Mesendoderm (in vitro differentiated cells): ENCODE measurements around the gene TMC8.

Experiments used
- DNase-seq: peaks from one replicate; pipeline ENCODE4 v3.0.0; 2013
- H2AK5ac ChIP-seq: 2 replicates; pipeline ENCODE4 v1.6.1; 2013; ENCODE audit warnings: low read length, inconsistent platforms
- H2BK120ac ChIP-seq: 2 replicates; pipeline ENCODE4 v1.6.1; 2013; ENCODE audit warnings: low read depth, mild to moderate bottlenecking, low read length, moderate library complexity, mixed read lengths
- H2BK15ac ChIP-seq: replicated peaks from 2 replicates; pipeline ENCODE4 v1.6.1; 2013; ENCODE audit warnings: low read depth, mild to moderate bottlenecking, moderate library complexity
- H2BK5ac ChIP-seq: 2 replicates; pipeline ENCODE4 v1.6.1; 2013; ENCODE audit warnings: low read length, inconsistent platforms
- H3K18ac ChIP-seq: 2 replicates; pipeline ENCODE4 v1.6.1; 2013; ENCODE audit warnings: mild to moderate bottlenecking, low read length, mixed read lengths
- H3K23ac ChIP-seq: one replicate; pipeline ENCODE4 v1.6.1; 2013; ENCODE audit warnings: low read length
- H3K27ac ChIP-seq: 2 replicates; pipeline ENCODE4 v1.5.1; 2013; ENCODE audit warnings: low read depth, mild to moderate bottlenecking, inconsistent platforms, low read length, moderate library complexity
- H3K27me3 ChIP-seq: 2 replicates; pipeline ENCODE4 v1.6.1; 2013; ENCODE audit warnings: low read length, control low read depth, mild to moderate bottlenecking, inconsistent platforms; ENCODE audit not compliant: insufficient read depth, poor library complexity
- H3K36me3 ChIP-seq: 2 replicates; pipeline ENCODE4 v1.6.1; 2013; ENCODE audit warnings: low read length, inconsistent platforms; ENCODE audit not compliant: control insufficient read depth, insufficient read depth
- H3K4ac ChIP-seq: one replicate; pipeline ENCODE4 v1.6.1; 2013; ENCODE audit warnings: low read depth, mild to moderate bottlenecking, low read length, moderate library complexity
- H3K4me1 ChIP-seq: 2 replicates; pipeline ENCODE4 v1.6.1; 2013; ENCODE audit warnings: low read depth, low read length, inconsistent platforms; ENCODE audit not compliant: control insufficient read depth
- H3K4me2 ChIP-seq: 2 replicates; pipeline ENCODE4 v1.6.1; 2013; ENCODE audit warnings: low read length
- H3K4me3 ChIP-seq: 2 replicates; pipeline ENCODE4 v1.5.1; 2013; ENCODE audit warnings: mild to moderate bottlenecking, low read length
- H3K56ac ChIP-seq: one replicate; pipeline ENCODE4 v1.6.1; 2013; ENCODE audit warnings: low read length
- H3K79me1 ChIP-seq: 2 replicates; pipeline ENCODE4 v1.6.1; 2013; ENCODE audit warnings: low read length, inconsistent platforms
- H3K79me2 ChIP-seq: 2 replicates; pipeline ENCODE4 v1.6.1; 2013; ENCODE audit warnings: mild to moderate bottlenecking, low read length; ENCODE audit not compliant: control insufficient read depth, insufficient read depth
- H3K9ac ChIP-seq: 2 replicates; pipeline ENCODE4 v1.6.1; 2013; ENCODE audit warnings: low read length, inconsistent platforms
- H4K5ac ChIP-seq: one replicate; pipeline ENCODE4 v1.6.1; 2013; ENCODE audit warnings: low read length
- H4K8ac ChIP-seq: one replicate; pipeline ENCODE4 v1.6.1; 2013; ENCODE audit warnings: low read depth, mild to moderate bottlenecking, control low read depth, low read length, moderate library complexity
- WGBS: extraction: QIAGEN DNeasy Blood & Tissue Kit; methylation state at CpG from one replicate; pipeline ENCODE4 v1.1.7; 2013; ENCODE audit warnings: low lambda C conversion rate, missing lambda C conversion rate; ENCODE audit not compliant: insufficient coverage; ENCODE audit errors: extremely low coverage; 5-methylcytosine and 5-hydroxymethylcytosine counted together

The TMC8 gene

GRCh38 chr17:78126895-78127238, 3.7 kb upstream of the TMC8 start:
- H3K4me2 ChIP-seq, result peak overlapping the region; percentile 35
- H2BK15ac ChIP-seq, result no peak overlapping the region
- no peak overlapping the region for H3K23ac ChIP-seq
- peak overlapping the region; percentile 21 for H3K4ac ChIP-seq
- peaks cover 11% of the 10 kb centered on the region for H3K4me1 ChIP-seq
- H2BK120ac ChIP-seq, result no peak overlapping the region
- peaks cover 20% of the 10 kb centered on the region for H3K79me2 ChIP-seq
- H3K9ac ChIP-seq, result peak overlapping the region; percentile 79
- no peak overlapping the region for H4K8ac ChIP-seq
- H3K4me3 ChIP-seq, result no peak overlapping the region
- H2BK5ac ChIP-seq, result peak overlapping the region; percentile 33
- H3K36me3 ChIP-seq, result peaks cover 18% of the 10 kb centered on the region
- H3K18ac ChIP-seq, result peak overlapping the region; percentile 43
- peak overlapping the region; percentile 83 for H3K27ac ChIP-seq
- peaks cover 8% of the 10 kb centered on the region for H3K79me1 ChIP-seq
- no peak overlapping the region for H4K5ac ChIP-seq
- DNase-seq, result no peak
- no CpG with 5 or more reads among the region's 6 CpGs for WGBS
- H3K56ac ChIP-seq, result peak overlapping the region; percentile 87
- H3K27me3 ChIP-seq, result no peaks in the 10 kb centered on the region
- H2AK5ac ChIP-seq, result peak overlapping the region; percentile 1

GRCh38 chr17:78127239-78127887, 3.2 kb upstream of the TMC8 start:
- H2BK15ac ChIP-seq, result no peak overlapping the region
- H2BK120ac ChIP-seq, result no peak overlapping the region
- H3K79me2 ChIP-seq, result peaks cover 20% of the 10 kb centered on the region
- peak overlapping the region; percentile 37 for H2BK5ac ChIP-seq
- peak; percentile 85 for DNase-seq
- no CpG with 5 or more reads among the region's 25 CpGs for WGBS
- H3K18ac ChIP-seq, result peak overlapping the region; percentile 95
- no peaks in the 10 kb centered on the region for H3K27me3 ChIP-seq
- peaks cover 8% of the 10 kb centered on the region for H3K79me1 ChIP-seq
- H3K4me3 ChIP-seq, result peak overlapping the region; percentile 92
- H3K23ac ChIP-seq, result no peak overlapping the region
- H3K4ac ChIP-seq, result peak overlapping the region; percentile 74
- H3K56ac ChIP-seq, result peak overlapping the region; percentile 87
- peaks cover 15% of the 10 kb centered on the region for H3K36me3 ChIP-seq
- H4K5ac ChIP-seq, result no peak overlapping the region
- peak overlapping the region; percentile 1 for H2AK5ac ChIP-seq
- H4K8ac ChIP-seq, result no peak overlapping the region
- H3K4me2 ChIP-seq, result peak overlapping the region; percentile 35
- peaks cover 11% of the 10 kb centered on the region for H3K4me1 ChIP-seq
- peak overlapping the region; percentile 79 for H3K9ac ChIP-seq
- H3K27ac ChIP-seq, result peak overlapping the region; percentile 83

DNA sequence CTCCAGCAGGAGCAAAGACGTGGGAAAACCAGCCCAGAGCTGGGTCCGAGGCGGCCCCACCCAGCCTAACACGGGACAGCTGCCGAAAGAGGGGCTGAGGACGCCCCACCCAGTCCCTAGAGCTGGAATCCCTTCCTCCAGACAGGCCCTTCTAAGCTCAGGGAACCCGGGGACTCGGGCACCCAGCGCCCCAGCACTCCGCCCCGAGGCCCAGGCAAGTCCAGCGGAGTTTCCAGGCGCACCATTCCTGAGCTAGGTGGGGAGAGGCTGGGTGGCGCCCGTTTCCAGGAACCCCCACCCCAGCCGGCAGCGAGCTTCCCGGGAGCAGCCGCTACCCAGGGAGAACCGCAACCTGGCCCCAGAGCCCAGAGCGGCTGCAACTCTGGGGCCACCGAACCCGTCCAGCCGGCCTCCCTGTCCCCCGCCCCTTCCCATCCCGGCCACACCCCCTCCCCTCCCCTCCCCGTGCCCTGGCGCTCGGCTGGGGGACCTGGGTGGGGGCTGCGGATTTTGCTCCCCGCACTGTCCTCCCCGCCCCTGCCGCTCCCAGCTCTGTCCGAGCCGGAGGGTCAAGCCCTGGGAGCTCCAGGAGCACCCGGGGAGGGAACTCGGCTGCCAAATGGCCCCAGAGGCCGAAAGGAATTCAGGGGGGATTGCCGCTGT, 2.6 kb upstream of the TMC8 start:
- no CpG with 5 or more reads among the region's 39 CpGs for WGBS
- H3K56ac ChIP-seq, result peak overlapping the region; percentile 87
- H2AK5ac ChIP-seq, result no peak overlapping the region
- peak overlapping the region; percentile 93 for H3K4me3 ChIP-seq
- H3K4ac ChIP-seq, result peak overlapping the region; percentile 82
- peak overlapping the region; percentile 88 for H2BK120ac ChIP-seq
- peak overlapping the region; percentile 78 for H3K4me2 ChIP-seq
- H3K79me1 ChIP-seq, result peaks cover 5% of the 10 kb centered on the region
- peak overlapping the region; percentile 95 for H3K18ac ChIP-seq
- H2BK5ac ChIP-seq, result peak overlapping the region; percentile 88
- no peak overlapping the region for H4K5ac ChIP-seq
- H3K79me2 ChIP-seq, result peaks cover 20% of the 10 kb centered on the region
- no peak for DNase-seq
- H3K9ac ChIP-seq, result peak overlapping the region; percentile 79
- H3K23ac ChIP-seq, result no peak overlapping the region
- H2BK15ac ChIP-seq, result no peak overlapping the region
- H3K4me1 ChIP-seq, result peaks cover 11% of the 10 kb centered on the region
- peaks cover 9% of the 10 kb centered on the region for H3K36me3 ChIP-seq
- peak overlapping the region; percentile 7 for H4K8ac ChIP-seq
- H3K27me3 ChIP-seq, result no peaks in the 10 kb centered on the region
- H3K27ac ChIP-seq, result peak overlapping the region; percentile 93

DNA sequence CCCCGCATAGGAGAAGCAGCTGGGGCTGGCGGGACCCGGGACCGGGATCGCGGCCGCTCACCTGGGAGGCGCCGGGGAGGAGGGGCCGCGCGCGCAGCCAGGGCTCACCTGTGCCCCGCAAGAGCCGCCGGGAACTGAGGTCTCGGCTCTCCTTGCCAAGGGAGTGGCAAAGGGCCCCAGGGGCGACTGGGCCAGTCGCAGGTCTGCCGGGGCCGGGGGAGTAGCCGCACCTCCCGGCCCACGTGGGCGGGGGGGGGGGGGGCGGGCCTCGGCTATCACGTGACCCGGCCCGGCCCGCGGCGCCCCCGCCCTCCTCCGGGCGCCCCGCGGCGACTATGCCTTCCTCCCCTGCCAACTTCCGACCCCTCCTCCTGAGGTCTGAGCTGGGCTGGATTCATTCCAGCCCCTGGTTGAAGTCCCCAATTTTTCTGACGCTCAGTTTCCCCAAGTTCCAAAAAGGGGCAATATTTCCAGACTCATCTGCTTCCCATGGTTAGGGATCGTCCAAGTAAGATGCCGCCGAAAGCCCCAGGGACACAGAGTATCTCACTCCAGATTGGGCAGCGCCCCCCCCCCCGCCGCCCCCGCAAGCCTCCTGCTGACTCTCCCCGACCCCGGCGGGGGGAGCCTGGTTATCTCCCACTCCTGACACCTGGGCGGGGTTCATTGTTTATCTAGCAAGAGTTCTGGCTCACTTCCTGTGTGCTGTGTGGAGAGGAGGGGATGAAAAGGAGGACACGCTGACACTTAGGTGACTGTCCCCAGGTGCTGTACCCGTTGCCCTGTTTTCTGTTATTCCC, 1.8 kb upstream of the TMC8 start, which contains the start of gene TMC6:
TSS of gene TMC6 (minus strand) at position 205 of the 800 bp plus-strand sequence. CDS start 1,923 bp downstream, outside the sequence.
- peak within 1 kb of the TSS; percentile 82 for H3K4ac ChIP-seq
- H3K9ac ChIP-seq, result peak within 1 kb of the TSS; percentile 79
- H3K4me3 ChIP-seq, result peak within 1 kb of the TSS; percentile 93
- H3K79me1 ChIP-seq, result peaks cover 3% of the 10 kb centered on the region
- peak within 1 kb of the TSS; percentile 95 for H3K18ac ChIP-seq
- peak within 1 kb of the TSS; percentile 93 for H3K27ac ChIP-seq
- H3K23ac ChIP-seq, result no peak within 1 kb of the TSS
- peaks cover 20% of the 10 kb centered on the region for H3K79me2 ChIP-seq
- H2BK5ac ChIP-seq, result peak within 1 kb of the TSS; percentile 88
- H3K4me2 ChIP-seq, result peak within 1 kb of the TSS; percentile 78
- peak within 1 kb of the TSS; percentile 7 for H4K8ac ChIP-seq
- H3K56ac ChIP-seq, result peak within 1 kb of the TSS; percentile 87
- WGBS, result no CpG with 5 or more reads among the region's 54 CpGs
- H3K36me3 ChIP-seq, result peaks cover 6% of the 10 kb centered on the region
- H3K27me3 ChIP-seq, result no peaks in the 10 kb centered on the region
- H3K4me1 ChIP-seq, result peaks cover 11% of the 10 kb centered on the region
- H2AK5ac ChIP-seq, result peak within 1 kb of the TSS; percentile 8
- DNase-seq, result peak; percentile 89
- no peak within 1 kb of the TSS for H4K5ac ChIP-seq
- peak within 1 kb of the TSS; percentile 88 for H2BK120ac ChIP-seq
- no peak within 1 kb of the TSS for H2BK15ac ChIP-seq

GRCh38 chr17:78129351-78130089, 1.1 kb upstream of the TMC8 start:
- H3K79me1 ChIP-seq, result peaks cover 2% of the 10 kb centered on the region
- H3K4me3 ChIP-seq, result no peak overlapping the region
- H3K4ac ChIP-seq, result peak overlapping the region; percentile 1
- no peak overlapping the region for H3K18ac ChIP-seq
- no peak overlapping the region for H4K8ac ChIP-seq
- H2BK15ac ChIP-seq, result no peak overlapping the region
- H3K36me3 ChIP-seq, result peaks cover 2% of the 10 kb centered on the region
- H3K79me2 ChIP-seq, result peaks cover 20% of the 10 kb centered on the region
- H3K27ac ChIP-seq, result peak overlapping the region; percentile 40
- H3K4me2 ChIP-seq, result no peak overlapping the region
- no peak for DNase-seq
- no CpG with 5 or more reads among the region's 4 CpGs for WGBS
- no peak overlapping the region for H4K5ac ChIP-seq
- peak overlapping the region; percentile 36 for H2BK5ac ChIP-seq
- no peak overlapping the region for H3K9ac ChIP-seq
- no peak overlapping the region for H3K23ac ChIP-seq
- no peaks in the 10 kb centered on the region for H3K27me3 ChIP-seq
- peak overlapping the region; percentile 2 for H2BK120ac ChIP-seq
- peaks cover 11% of the 10 kb centered on the region for H3K4me1 ChIP-seq
- H2AK5ac ChIP-seq, result peak overlapping the region; percentile 8
- peak overlapping the region; percentile 83 for H3K56ac ChIP-seq
